Stimulated activated CD4-positive, alpha-beta T cell treated with anti-CD3 and anti-CD28 coated beads, TNF-alpha, amount 100 ng/mL, for 1 hour (primary cell): ENCODE measurements around the gene PLAGL1.
"Not testable (repeated sequence)": the region's sequence is repeated elsewhere in the genome, so short reads cannot be mapped to it uniquely, and the experiment has no call there.

Experiments used
- DNase-seq, 3 donors: peaks; one replicate each; pipeline ENCODE4 v3.0.0-alpha.2; 2020; ENCODE audit warnings: low read depth in 3 of 3, low spot score in 1 of 3

PLAGL1 gene

DNA sequence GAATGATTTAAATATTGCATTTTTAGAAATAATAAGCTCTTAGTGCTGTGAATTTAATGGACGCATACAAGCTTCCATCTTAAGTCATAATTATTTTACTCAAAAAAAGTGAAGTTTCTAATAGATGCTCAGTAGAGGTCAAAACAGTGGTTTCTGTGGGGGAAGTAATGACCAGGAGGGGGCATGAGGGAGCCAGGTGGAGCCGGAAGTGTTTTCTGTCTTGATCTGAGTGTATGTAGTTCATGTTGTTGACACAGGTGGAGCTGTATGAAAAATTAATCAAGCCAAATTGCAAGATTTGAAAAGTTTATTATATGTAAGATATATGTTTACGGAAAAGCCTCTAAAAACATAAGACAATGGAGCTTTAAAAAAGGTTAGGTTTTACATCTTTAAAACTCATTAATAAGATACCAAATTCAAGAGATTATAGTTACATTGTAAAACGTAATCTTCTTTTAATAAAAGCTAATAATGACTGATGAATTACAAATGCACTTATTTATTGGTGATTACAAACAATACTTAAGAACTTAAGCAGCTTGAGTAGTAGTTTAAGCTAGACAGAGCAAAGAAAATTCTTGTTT lies 68.0 kb downstream of the PLAGL1 start:
- peak in 2 of 3 donors; percentile 14 to 17 for DNase-seq

DNA sequence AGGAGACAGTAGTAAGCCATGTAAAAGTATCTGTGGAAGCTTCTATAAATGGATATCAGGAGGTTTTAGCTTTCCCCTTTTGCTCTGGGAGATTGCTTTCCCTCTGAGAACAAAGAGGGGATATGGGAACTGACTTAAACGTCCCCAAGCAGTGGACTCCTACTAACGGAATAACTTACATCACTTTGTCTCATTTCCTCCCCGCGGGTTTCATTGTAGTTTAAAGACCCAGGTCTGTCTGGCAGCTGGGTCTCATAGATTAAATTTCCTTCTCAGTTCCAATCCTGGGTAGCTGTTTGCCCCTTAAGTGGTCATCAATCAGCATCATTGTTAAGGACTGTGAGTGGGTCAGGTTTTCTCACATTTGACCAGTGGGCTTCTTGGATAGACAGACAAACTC lies 68.7 kb downstream of the PLAGL1 start:
- no peak for DNase-seq

DNA sequence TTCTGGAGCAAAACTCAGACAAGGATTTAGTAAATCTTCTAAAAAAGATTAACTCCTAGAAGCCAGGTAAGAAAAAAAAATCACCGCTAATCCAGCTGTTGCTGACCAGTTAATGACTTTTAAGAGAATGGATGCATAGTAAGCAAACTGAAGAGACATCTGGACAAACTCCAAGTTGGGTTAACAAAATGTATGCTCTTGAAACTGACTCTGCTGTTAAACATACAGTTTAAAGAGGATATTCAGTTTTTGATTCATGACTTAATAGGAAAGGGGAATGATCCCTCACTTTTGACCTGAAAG lies 70.4 kb downstream of the PLAGL1 start:
- no peak for DNase-seq

DNA sequence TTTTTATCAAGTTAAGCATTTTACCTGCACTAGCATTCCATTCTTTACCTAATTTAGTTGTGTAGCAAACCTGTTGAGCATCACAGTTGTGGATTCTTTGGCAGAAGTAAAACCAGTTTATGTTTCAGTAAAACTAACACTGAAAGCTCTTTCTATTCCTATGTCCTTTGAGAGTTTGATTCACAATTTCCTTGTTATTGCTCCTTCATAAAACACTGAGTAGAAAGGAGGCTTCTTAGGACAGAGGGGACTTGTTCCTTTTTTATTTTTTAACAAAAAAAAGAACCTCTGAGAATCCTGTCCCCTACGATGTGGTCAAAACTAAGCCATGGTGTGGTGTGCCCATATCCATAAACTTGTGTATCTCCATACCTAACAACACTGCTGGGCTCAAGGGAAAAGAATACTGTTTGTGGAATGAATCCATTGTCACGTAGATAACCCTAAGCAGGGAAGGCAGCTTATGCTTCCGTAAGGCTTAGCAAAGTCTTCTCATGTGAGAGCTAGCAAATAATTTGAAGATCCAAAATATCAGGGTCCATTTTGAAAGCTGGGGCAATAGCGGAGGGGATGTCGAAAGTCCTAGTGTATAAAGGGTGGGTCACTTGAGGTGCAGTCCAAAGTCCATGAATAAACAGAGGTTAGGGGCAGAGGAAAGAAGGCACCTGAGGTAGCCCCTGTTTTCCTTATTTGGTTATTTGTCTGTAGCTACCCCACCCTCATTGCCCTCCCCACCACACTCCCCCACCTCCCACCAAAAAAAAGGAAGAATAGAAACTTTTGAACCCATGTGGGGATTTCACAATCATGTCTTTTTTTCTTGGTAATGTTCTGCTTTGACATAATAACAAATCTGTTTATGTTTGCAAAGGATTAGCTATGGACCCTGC lies 71.0 kb downstream of the PLAGL1 start:
- no peak for DNase-seq

DNA sequence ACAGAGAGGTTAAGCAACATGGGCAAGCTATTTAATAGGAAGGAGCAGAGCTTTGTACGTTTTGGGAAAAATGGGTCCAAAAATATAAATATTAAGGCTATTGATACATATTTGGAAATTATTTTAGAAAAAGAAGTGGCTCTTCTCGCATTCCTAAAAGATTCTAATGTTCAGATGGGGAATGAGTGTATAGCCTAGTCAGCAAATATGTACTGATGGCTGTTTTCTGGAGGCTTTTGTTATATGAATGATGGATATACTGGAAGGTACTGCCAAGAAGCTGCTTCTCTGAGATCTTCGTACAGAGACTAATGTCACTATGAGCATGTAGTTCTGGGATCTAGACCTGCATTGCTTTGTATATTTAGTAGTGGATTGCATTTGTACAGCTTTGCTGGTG lies 71.7 kb downstream of the PLAGL1 start:
- no peak for DNase-seq

DNA sequence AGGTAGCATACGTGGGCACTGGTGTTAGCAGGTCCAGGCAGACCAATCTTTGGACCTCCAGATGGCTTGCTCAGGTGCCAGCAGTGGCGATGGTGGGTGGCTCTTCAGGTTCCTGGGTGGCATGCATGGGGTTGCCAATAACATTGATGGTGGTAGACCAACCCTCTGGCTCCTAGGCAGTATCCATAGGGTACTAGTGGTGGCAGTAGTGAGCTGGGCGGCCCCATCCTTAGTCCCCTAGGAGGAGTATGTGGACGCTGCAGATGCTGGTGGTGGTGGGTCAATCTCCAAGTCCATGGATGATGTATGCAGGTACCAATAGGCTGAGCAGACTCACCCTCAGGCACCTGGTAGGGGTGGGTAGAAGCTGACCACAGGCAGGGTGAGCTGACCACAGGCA lies 73.2 kb downstream of the PLAGL1 start:
- DNase-seq, result no peak

DNA sequence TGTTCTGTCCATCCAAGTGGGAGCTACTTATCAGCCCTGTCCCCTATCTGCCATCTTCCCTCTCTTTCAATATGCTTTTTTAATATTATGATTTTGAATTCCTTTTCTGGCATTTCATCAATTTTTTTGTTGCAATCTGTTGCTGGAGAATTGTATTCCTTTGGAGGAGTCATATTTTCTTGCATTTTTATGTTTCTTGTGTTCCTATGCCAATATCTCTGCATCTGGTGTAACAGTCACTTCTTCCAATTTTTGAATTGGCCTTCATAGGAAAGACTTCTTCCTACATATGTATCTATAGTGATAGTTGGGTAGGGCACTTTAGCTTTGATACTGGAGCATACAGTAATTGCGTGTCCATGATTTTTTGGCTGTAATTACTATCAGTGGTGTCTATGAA lies 73.7 kb downstream of the PLAGL1 start:
- no peak for DNase-seq

DNA sequence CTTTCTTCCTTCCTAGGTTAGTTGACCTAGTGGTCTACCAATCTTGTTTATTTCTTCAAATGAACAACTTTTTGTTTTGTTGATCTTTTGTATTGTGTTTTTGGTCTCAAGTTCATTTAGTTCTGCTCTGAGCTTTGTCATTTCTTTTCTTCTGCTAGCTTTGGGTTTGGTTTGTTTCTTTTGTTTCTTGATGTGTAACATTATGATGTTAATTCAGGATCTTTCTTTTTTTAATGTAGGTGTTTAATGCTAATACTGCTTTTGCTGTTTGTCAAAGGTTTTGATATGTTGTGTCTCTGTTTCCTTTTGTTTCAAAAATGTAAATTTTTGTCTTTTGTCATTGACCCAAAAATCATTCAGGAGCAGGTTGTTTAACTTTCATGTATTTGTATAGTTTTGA lies 78.1 kb downstream of the PLAGL1 start:
- DNase-seq, result no peak

DNA sequence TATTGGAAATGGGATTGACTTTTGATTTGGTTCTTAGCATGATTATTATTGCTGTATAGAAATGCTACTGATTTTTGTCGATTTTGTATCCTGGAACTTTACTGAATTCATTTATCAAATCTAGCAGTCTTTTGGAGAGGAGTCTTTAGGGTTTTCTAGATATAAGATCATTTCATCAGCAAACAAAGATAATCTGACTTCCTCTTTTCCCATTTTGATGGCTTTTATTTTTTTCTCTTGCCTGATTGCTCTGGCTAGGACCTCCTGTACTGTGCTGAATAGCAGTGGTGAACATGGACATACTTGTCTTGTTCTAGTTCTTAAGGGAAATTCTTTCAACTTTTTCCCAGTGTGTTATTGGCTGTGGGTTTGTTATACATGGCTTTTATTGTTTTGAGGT lies 79.2 kb downstream of the PLAGL1 start:
- no peak for DNase-seq

DNA sequence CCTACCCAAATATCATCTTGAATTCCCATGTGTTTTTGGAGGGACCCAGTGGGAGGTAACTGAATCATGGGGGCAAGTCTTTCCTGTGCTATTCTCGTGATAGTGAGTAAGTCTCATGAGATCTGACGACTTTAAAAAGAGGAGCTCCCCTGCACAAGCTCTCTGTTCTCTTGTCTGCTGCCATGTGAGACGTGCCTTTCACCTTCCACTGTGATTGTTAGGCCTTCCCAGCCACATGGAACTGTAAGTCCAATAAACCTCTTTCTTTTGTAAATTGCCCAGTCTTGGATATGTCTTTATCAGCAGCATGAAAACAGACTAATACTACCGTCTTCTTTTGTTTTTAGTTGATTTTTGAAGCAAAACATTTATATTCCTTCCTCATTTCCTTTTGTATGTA lies 91.0 kb downstream of the PLAGL1 start:
- DNase-seq, result not testable (repeated sequence)

DNA sequence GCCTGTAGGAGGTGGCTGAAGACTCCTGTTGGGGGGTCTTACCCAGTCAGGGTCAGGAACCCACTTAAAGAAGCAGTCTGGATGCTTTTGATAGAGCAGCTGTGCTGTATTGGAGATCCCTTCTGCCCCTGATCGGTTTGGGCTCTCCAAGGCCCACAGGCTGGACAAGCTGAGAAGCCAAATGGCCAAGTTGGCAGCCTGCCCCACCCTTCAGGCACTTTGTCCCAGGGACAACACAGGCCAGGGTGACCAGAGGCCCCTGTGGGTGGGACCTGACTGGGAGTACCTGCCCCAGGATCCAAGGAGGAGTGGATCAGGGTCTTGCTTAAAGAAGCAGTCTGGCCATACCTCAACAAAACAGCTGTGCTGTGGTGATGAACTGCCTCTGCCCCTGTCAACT lies 95.4 kb downstream of the PLAGL1 start:
- DNase-seq, result no peak

DNA sequence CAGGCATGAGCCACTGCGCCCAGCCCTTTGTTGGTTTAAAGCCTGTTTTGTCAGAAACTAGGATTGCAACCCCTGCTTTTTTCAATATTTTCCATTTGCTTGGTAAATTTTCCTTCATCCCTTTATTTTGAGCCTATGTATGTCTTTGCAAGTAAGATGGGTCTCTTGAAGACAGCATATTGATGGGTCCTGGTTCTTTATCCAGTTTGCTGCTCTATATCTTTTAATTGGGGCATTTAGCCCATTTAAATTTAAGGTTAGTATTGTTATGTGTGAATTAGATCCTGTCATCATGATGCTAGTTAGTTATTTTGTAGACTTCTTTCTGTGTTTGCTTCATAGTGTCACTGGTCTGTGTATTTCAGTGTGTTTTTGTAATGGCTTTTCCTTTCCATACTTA lies 97.0 kb downstream of the PLAGL1 start:
- no peak for DNase-seq

DNA sequence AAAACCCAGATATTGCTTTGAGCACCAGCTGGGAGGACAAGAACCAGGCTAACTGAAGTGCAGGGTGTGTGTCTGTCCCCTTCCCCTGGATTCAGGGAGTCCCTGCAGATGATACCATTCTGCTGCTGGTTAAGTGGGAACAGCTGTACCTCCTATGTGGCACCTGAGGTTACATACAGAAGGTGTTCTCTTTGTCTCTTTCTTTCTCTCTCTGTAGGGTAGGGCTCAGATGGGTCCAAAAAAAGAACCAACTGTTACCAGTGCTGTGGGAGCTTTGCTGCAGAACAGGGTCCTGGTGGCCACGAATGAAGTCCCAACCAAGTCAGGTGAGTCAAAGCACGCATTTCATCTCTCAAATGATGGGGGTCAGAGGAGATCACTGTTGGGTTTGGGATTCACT lies 105.2 kb downstream of the PLAGL1 start:
- DNase-seq, result no peak

DNA sequence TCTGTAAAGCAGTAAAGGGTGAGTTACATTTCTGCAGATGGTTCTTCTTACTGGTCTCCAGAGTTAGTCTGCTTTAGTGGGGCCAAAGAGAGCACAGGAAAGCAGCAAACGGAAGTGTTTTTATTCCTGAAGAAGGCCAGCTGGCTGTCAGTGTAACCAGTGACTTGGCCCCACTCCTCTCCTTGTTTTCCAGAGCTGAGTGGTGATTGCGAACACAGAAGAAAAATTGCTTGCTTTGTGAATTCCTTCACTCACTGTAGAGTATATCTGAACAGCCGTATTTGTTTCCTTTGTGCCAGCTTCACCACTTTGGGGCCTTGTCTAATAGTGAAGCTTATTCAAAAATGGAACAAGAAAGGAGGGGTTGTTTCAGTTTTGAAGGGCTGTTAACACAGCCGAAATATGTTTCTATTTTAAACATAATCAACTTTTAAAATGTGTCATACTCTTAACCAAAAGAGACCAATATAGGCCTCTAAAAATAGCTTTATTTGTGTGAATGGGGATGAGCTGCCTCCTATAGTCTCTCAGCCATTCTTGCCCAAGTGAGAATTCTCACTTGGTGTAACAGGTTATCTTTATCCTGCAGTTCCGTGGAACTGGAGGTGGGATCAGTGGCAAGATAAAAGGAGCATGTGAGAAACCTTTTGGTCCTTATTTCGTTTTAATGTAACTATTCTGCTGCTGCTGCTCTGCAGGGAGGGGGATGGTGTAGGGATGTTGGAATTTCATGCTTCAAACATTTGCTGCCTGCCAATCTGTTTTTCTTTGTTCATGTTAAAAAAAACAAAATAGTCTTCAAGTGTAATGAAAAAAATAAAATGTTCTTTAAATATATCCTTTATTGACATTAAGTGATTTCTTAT lies 105.9 kb downstream of the PLAGL1 start:
- DNase-seq, result no peak

DNA sequence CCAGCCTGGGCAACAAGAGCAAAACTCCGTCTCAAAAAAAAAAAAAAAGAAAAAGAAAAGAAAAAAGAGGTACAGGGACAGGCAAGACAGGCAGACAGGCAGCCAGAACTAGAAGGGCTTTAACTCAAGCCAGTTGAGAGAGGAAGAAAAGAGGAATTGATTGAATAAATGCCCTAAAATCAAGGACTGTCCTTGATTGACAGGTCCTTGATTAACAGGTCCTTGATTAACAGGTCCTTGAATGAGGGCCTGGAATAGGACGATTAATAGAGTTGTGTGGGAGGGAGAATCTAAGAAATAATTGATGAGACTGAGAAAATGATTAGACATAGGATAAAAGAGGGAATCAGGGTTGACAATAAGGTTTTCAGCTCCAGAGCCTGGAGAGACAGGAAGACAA lies 107.7 kb downstream of the PLAGL1 start:
- no peak for DNase-seq

DNA sequence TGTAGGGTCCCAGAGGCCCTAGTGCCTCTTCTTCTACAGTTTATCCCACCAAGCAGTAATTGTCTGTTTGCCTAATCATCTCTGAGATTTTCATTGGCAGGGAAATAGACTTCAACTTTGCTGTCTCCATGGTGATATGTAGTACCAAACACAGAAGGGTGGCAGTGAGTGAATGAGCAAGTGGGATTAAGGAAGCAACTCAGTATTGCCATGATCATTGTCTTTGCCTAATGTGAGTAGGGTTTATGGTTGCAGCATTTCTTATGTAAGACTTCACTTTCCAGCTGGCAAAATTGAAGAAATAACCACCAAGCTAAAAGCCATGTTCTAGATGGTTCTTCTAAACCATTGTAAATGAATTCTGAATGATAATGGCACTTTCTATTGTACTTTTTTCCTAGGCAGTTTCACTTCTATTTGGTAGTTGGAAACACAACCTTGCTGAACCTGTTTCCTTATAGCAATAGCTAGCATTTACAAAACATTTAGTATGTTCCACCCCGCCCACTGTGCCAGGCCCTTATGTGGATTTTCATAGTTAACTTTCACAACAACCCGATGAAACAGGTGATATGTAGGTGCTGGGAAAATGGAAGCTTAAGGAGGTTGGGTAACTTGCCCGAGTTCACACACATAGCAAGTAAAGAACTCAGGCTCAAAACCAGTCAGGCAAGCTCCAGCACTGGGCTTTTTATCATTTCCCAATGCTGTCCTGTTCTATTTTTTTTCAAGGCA lies 111.8 kb downstream of the PLAGL1 start:
- DNase-seq, result no peak

DNA sequence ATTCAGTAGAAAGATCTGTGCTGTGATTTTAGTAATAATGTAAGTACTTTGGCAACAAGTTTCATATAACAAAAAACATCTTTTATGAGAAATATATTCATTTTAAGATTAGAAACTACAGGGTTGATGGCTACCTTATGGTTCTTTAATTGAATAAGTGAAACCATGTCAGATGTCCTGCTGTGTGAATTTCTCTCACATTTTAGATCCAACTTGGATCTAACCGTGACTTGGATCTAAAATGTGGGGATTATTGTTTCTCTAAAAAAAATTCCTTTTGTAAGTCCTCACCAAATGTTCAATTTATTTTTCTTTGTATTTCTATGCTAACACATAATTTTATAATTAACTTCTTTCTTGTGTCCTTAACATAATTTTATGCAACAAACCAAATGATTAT lies 113.4 kb downstream of the PLAGL1 start:
- no peak for DNase-seq
